ENCODE measurements around the gene NCF4. TPM values are rescaled to one million over a fixed set of nuclear protein-coding genes. Genes with fewer than 3 reads are reported as not detected.

The NCF4 gene
- total RNA-seq = 19.4 TPM
- 4.7 TPM for polyA plus RNA-seq (ENCODE audit: insufficient read depth, low read depth, low replicate concordance)
- long read RNA-seq, donor 1 = 0 reads
- long read RNA-seq, donor 2 = 0 reads
- long read RNA-seq, donor 3, partial matches to known transcripts = 0 of 2 reads
- long read RNA-seq, donor 3, other reads (novel, unspliced or antisense) = 0 of 2 reads
- long read RNA-seq, donor 4 = 0 reads
- long read RNA-seq, donor 5 = 0 reads
- long read RNA-seq, donor 6, partial matches to known transcripts = 0 of 1 reads
- long read RNA-seq, donor 6, other reads (novel, unspliced or antisense) = 0 of 1 reads
- long read RNA-seq, donor 7, partial matches to known transcripts = 1 of 4 reads
- long read RNA-seq, donor 7, other reads (novel, unspliced or antisense) = 0 of 4 reads
- long read RNA-seq, donor 8, partial matches to known transcripts = 0 of 2 reads
- long read RNA-seq, donor 8, other reads (novel, unspliced or antisense) = 0 of 2 reads
- long read RNA-seq, donor 9 = 0 reads
- long read RNA-seq, donor 10, partial matches to known transcripts = 0 of 3 reads
- long read RNA-seq, donor 10, other reads (novel, unspliced or antisense) = 0 of 3 reads

- Histone ChIP-seq H3K4me3 (ENCODE audit: low read length in 3 of 3) (no peak within 1 kb of the TSS), H3K9me3 (ENCODE audit: control insufficient read depth in 2 of 3, insufficient read depth in 1 of 3, low read length in 3 of 3) (no peaks in the 10 kb centered on the region), H3K27ac (ENCODE audit: low read depth in 2 of 2, low read length in 2 of 2) (no peak within 1 kb of the TSS), H3K4me1 (ENCODE audit: control insufficient read depth in 2 of 3, insufficient read depth in 2 of 3, low read depth in 1 of 3, low read length in 3 of 3) (peaks cover 0 to 1% (median 0%) of the 10 kb centered on the region in 3 donors), H3K9ac (ENCODE audit: low read length in 3 of 3) (peak within 1 kb of the TSS in 1 of 3 donors; percentile 23), H3K36me3 (ENCODE audit: control insufficient read depth in 2 of 3, insufficient read depth in 3 of 3, low read length in 3 of 3) (no peaks in the 10 kb centered on the region), H3K27me3 (ENCODE audit: control insufficient read depth, insufficient read depth, low read length) (no peaks in the 10 kb centered on the region)
- intact Hi-C loops (cut with DNase I) = no loop called here
- DNase-seq = peak in 1 of 5 donors; percentile 81
- no peak for FAIRE-seq
- no peak for TF ChIP-seq CTCF (IDR thresholded peaks at IDR 0.05; ENCODE audit: borderline replicate concordance, extremely low read depth, insufficient read depth)
Observed at GRCh38 chr22:36860821-36861659, at the start of gene NCF4. NCF4 (plus strand) TSS chr22:36861006; CDS start chr22:36861172, 166 bp downstream.

GRCh38 chr22:36811094-36811800, 49.6 kb upstream of the NCF4 start:
- Histone ChIP-seq H3K27me3 (ENCODE audit: control insufficient read depth, insufficient read depth, low read length) (peaks cover 4% of the 10 kb centered on the region), H3K27ac (ENCODE audit: low read depth in 2 of 2, low read length in 2 of 2) (peak overlapping the region in 1 of 2 donors; percentile 45), H3K9me3 (ENCODE audit: control insufficient read depth in 2 of 3, insufficient read depth in 1 of 3, low read length in 3 of 3) (no peaks in the 10 kb centered on the region), H3K9ac (ENCODE audit: low read length in 3 of 3) (no peak overlapping the region), H3K4me1 (ENCODE audit: control insufficient read depth in 2 of 3, insufficient read depth in 2 of 3, low read depth in 1 of 3, low read length in 3 of 3) (peaks cover 0 to 8% (median 0%) of the 10 kb centered on the region in 3 donors), H3K36me3 (ENCODE audit: control insufficient read depth in 2 of 3, insufficient read depth in 3 of 3, low read length in 3 of 3) (no peaks in the 10 kb centered on the region), H3K4me3 (ENCODE audit: low read length in 3 of 3) (no peak overlapping the region)
- peak in 4 of 5 donors; percentile 49 to 65 (median 51) for DNase-seq
- TF ChIP-seq CTCF (IDR thresholded peaks at IDR 0.05; ENCODE audit: borderline replicate concordance, extremely low read depth, insufficient read depth) = no peak
- intact Hi-C loops (cut with DNase I) = no loop called here
- FAIRE-seq = no peak

GRCh38 chr22:36814801-36815200, 46.0 kb upstream of the NCF4 start:
- Histone ChIP-seq H3K27ac (ENCODE audit: low read depth in 2 of 2, low read length in 2 of 2) (peak overlapping the region; percentile 67 to 79), H3K4me1 (ENCODE audit: control insufficient read depth in 2 of 3, insufficient read depth in 2 of 3, low read depth in 1 of 3, low read length in 3 of 3) (peaks cover 0 to 11% (median 0%) of the 10 kb centered on the region in 3 donors), H3K27me3 (ENCODE audit: control insufficient read depth, insufficient read depth, low read length) (peaks cover 15% of the 10 kb centered on the region), H3K9me3 (ENCODE audit: control insufficient read depth in 2 of 3, insufficient read depth in 1 of 3, low read length in 3 of 3) (no peaks in the 10 kb centered on the region), H3K4me3 (ENCODE audit: low read length in 3 of 3) (no peak overlapping the region), H3K36me3 (ENCODE audit: control insufficient read depth in 2 of 3, insufficient read depth in 3 of 3, low read length in 3 of 3) (no peaks in the 10 kb centered on the region), H3K9ac (ENCODE audit: low read length in 3 of 3) (no peak overlapping the region)
- no peak for TF ChIP-seq CTCF (IDR thresholded peaks at IDR 0.05; ENCODE audit: borderline replicate concordance, extremely low read depth, insufficient read depth)
- DNase-seq (peak in 4 of 5 donors; percentile 57 to 76 (median 69)), FAIRE-seq (no peak)
- intact Hi-C loops (cut with DNase I) = no loop called here

Measured in kidney (tissue), 22 donors.